ENCODE data around the gene RITA1. TPM values are rescaled to one million over a fixed set of nuclear protein-coding genes. Genes with fewer than 3 reads are reported as not detected.
A peak's percentile ranks its signal among the peaks of the same experiment; 100 is the strongest.

RITA1 gene
- total RNA-seq, 1 donor from 2014 or later, result 48.4 TPM

- Histone ChIP-seq H3K4me3 (no peak overlapping the region), H3K4me1 (peaks cover 43 to 84% of the 10 kb centered on the region in 2 donors), H3K27ac (peak overlapping the region; percentile 86 to 94), H3K9me3 (no peaks in the 10 kb centered on the region), H3K36me3 (peaks cover 0 to 4% of the 10 kb centered on the region in 2 donors), H3K27me3 (no peaks in the 10 kb centered on the region)
- no peak for DNase-seq (ENCODE audit: low spot score in 2 of 2)
- intact Hi-C loops (cut with DNase I), result no loop called here
- TF ChIP-seq CTCF (IDR thresholded peaks at IDR 0.05), result no peak
Observed at GRCh38 chr12:113240395-113240794, 54.9 kb downstream of the RITA1 start.

- intact Hi-C loops (cut with DNase I), result no loop called here
- DNase-seq (ENCODE audit: low spot score in 2 of 2), result peak in 1 of 2 donors; percentile 82
- no peaks in the 10 kb centered on the region for H3K27me3 ChIP-seq
- peaks cover 0 to 4% of the 10 kb centered on the region in 2 donors for H3K36me3 ChIP-seq
- no peak for TF ChIP-seq CTCF (IDR thresholded peaks at IDR 0.05)
- no peaks in the 10 kb centered on the region for H3K9me3 ChIP-seq
- peaks cover 47 to 86% of the 10 kb centered on the region in 2 donors for H3K4me1 ChIP-seq
- peak overlapping the region; percentile 86 to 94 for H3K27ac ChIP-seq
- H3K4me3 ChIP-seq, result no peak overlapping the region
Observed at GRCh38 chr12:113241191-113242025, 55.9 kb downstream of the RITA1 start.

Other genes starting within 250 kb of the RITA1 start
- gene OAS3, start 247.2 kb upstream of the RITA1 start, total RNA-seq, result 7.0 TPM
- 8.0 TPM for gene OAS2, start 207.2 kb upstream of the RITA1 start, total RNA-seq
- 4.5 TPM for gene DTX1, start 129.0 kb upstream of the RITA1 start, total RNA-seq
- gene RASAL1, start 50.0 kb upstream of the RITA1 start, total RNA-seq, result 0.64 TPM
- not detected for gene CFAP73, start 36.0 kb upstream of the RITA1 start, total RNA-seq
- 97.0 TPM for gene DDX54, start 243 bp upstream of the RITA1 start, total RNA-seq
- gene TPCN1, start 35.7 kb downstream of the RITA1 start, total RNA-seq, result 56.3 TPM
- 114 TPM for gene SLC8B1, start 149.4 kb downstream of the RITA1 start, total RNA-seq
- 55.1 TPM for gene PLBD2, start 172.9 kb downstream of the RITA1 start, total RNA-seq
- 34.5 TPM for gene SDS, start 218.2 kb downstream of the RITA1 start, total RNA-seq
- gene SDSL, start 236.7 kb downstream of the RITA1 start, total RNA-seq, result 11.0 TPM

All from ascending aorta (tissue), 2 donors.